Chondrocyte (in vitro differentiated cells): ENCODE results near the gene IQCE. TPM values are rescaled to one million over a fixed set of nuclear protein-coding genes. Genes with fewer than 3 reads are reported as not detected.

Source experiments
- DNase-seq: peaks from one replicate; pipeline ENCODE4 v3.0.0; 2021; ENCODE audit warnings: mixed read lengths, low spot score
- H3K27ac Mint-ChIP-seq: one replicate; pipeline ENCODE4 v1.8.0; 2021; ENCODE audit warnings: mild to moderate bottlenecking, moderate library complexity, mixed read lengths; ENCODE audit not compliant: unreplicated experiment
- H3K27me3 Mint-ChIP-seq: 2 replicates; pipeline ENCODE4 v1.8.0; 2021; ENCODE audit warnings: low read depth, mixed read lengths
- H3K36me3 Mint-ChIP-seq: 2 replicates; pipeline ENCODE4 v1.8.0; 2021; ENCODE audit warnings: low read depth, mixed read lengths
- H3K4me1 Mint-ChIP-seq: 2 replicates; pipeline ENCODE4 v1.8.0; 2021; ENCODE audit warnings: low read depth, mild to moderate bottlenecking, mixed read lengths
- H3K4me3 Mint-ChIP-seq: one replicate; pipeline ENCODE4 v1.8.0; 2021; ENCODE audit warnings: mild to moderate bottlenecking, moderate library complexity, mixed read lengths; ENCODE audit not compliant: unreplicated experiment
- H3K9me3 Mint-ChIP-seq: 2 replicates; pipeline ENCODE4 v1.8.0; 2021; ENCODE audit warnings: low read depth, mixed read lengths
- CTCF ChIP-seq: fragments of 200-600 bp; sonication (generic); IDR thresholded peaks from 2 replicates; pipeline ENCODE4 v1.5.0; 2021; ENCODE audit warnings: antibody characterized with exemption, mild to moderate bottlenecking, moderate library complexity
- total RNA-seq: library from RNA; stranded (reverse); gene quantifications from 3 replicates; pipeline ENCODE4 v1.2.1, GENCODE V29; 2021

Gene IQCE
- total RNA-seq, 1 donor from 2014 or later: 10.0 TPM

- H3K36me3 Mint-ChIP-seq: peaks cover 3% of the 10 kb centered on the region
- H3K27ac Mint-ChIP-seq: peak overlapping the region; percentile 32
- TF ChIP-seq CTCF: peak; percentile 10
- no peaks in the 10 kb centered on the region for H3K27me3 Mint-ChIP-seq
- H3K9me3 Mint-ChIP-seq: no peaks in the 10 kb centered on the region
- no peak for DNase-seq
- peaks cover 66% of the 10 kb centered on the region for H3K4me1 Mint-ChIP-seq
- H3K4me3 Mint-ChIP-seq: peak overlapping the region; percentile 80
Observed at GRCh38 chr7:2520131-2520760, 38.5 kb upstream of the IQCE start.

DNA sequence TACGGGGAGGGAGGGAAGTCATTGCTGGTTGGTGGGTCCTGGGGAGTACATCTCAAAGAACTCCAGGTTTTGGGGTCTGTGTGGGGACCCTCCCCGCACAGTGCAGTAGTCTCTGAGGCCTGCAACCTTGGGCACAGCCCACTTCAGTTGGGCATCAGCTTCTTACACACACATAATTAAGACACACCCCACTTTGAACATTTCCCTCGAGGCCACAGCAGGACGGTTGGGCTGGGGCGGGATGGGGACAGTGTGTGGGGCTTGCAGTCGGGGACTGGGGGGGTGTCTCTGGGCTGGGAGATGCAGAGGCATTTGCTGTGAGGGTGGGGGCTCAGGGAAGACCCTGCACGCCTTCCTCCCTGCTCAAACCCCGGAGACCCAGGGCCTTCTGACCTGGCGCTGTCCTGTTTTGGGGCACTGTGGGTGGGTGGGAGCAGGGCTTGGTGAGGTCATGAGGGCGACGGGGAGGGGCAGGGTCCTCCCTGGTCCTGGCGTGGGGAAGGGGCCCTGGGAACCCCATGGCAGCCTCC is 38.0 kb upstream of the IQCE start:
- Mint-ChIP-seq H3K36me3 (peaks cover 3% of the 10 kb centered on the region), H3K4me3 (peak overlapping the region; percentile 80), H3K4me1 (peaks cover 64% of the 10 kb centered on the region), H3K27me3 (no peaks in the 10 kb centered on the region), H3K9me3 (no peaks in the 10 kb centered on the region), H3K27ac (peak overlapping the region; percentile 32)
- TF ChIP-seq CTCF: no peak
- no peak for DNase-seq

DNA sequence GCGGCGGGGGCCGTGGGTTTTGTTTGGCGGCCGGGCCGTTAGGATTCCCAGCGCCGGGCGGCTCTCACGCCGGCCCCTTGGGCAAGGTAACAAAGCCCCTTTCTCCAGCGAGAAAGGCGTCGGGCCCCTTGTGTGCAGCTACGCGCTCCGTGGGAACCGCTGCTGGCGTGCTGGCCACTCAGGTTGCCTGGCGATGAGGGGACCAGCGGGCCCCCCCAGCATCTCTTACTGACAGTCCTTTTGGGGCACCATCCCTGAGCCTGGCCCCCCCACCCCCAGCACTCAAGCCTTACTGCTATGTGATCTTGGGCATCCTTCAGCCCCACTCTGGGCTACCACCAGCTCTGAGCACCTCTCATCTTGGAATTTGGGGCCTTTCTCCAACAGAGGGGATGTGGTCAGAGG is 37.4 kb upstream of the IQCE start:
- TF ChIP-seq CTCF: no peak
- Mint-ChIP-seq H3K4me1 (peaks cover 63% of the 10 kb centered on the region), H3K4me3 (peak overlapping the region; percentile 80), H3K36me3 (peaks cover 3% of the 10 kb centered on the region), H3K27me3 (no peaks in the 10 kb centered on the region), H3K27ac (no peak overlapping the region), H3K9me3 (no peaks in the 10 kb centered on the region)
- no peak for DNase-seq

GRCh38 chr7:2521952-2522591 is 36.7 kb upstream of the IQCE start:
- Mint-ChIP-seq H3K4me3 (peak overlapping the region; percentile 80), H3K4me1 (peaks cover 56% of the 10 kb centered on the region), H3K27me3 (no peaks in the 10 kb centered on the region), H3K36me3 (peaks cover 3% of the 10 kb centered on the region), H3K27ac (peak overlapping the region; percentile 74), H3K9me3 (no peaks in the 10 kb centered on the region)
- no peak for DNase-seq
- no peak for TF ChIP-seq CTCF

GRCh38 chr7:2522780-2523433 is 35.9 kb upstream of the IQCE start:
- Mint-ChIP-seq H3K4me1 (peaks cover 56% of the 10 kb centered on the region), H3K9me3 (no peaks in the 10 kb centered on the region), H3K4me3 (peak overlapping the region; percentile 80), H3K27me3 (no peaks in the 10 kb centered on the region), H3K36me3 (peaks cover 3% of the 10 kb centered on the region), H3K27ac (peak overlapping the region; percentile 33)
- no peak for DNase-seq
- TF ChIP-seq CTCF: no peak
